Measurements from ENCODE around the gene IPO11.

The IPO11 gene

GRCh38 chr5:62412549-62413329, at the start of gene IPO11:
IPO11 (plus strand) TSS chr5:62412763; CDS start chr5:62437280, 24,517 bp downstream.
- peak; percentile 99 for DNase-seq

GRCh38 chr5:62369039-62369438, 43.5 kb upstream of the IPO11 start:
- no peak for DNase-seq

- DNase-seq = no peak
Observed at GRCh38 chr5:62371409-62371808, 41.2 kb upstream of the IPO11 start.

- DNase-seq = no peak
Observed at GRCh38 chr5:62372600-62372999, 40.0 kb upstream of the IPO11 start.

DNA sequence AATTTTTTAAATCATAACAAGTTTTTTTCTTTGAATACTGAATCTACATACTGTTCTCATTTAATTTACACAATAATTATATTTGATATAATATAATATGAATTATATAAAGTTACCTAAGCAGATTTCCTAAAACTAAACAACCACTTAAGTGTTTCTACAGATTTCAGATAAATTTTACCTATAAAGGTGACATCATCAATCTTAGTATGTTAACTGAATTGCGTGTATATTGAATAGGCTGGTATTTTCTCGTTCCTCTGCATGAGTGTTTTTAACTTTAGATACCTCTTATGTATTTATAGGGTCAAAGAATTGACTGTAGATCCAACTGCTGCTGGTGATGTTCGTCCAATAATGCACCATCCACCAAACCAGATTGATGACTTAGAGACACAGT, 39.2 kb upstream of the IPO11 start:
- DNase-seq = no peak

DNA sequence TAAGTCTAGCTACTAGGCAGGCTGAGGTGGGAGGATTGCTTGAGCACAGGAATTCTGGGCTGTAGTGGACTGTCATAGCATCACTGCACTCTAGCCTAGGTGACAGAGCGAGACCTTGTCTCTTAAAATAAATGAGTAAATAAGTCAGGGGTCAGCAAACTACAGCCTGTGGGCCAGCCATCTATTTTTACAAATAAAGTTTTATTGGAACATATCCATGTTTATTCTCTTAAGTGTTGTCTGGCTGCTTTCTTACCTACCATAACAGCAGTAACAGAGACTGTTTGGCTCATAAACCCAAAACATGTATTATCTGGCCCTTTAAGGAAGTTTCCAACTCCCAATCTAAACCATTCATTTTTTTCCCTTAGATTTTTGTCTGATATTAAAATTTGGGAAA, 38.5 kb upstream of the IPO11 start:
- DNase-seq = no peak

- no peak for DNase-seq
Observed at GRCh38 chr5:62375627-62376026, 36.9 kb upstream of the IPO11 start.

DNA sequence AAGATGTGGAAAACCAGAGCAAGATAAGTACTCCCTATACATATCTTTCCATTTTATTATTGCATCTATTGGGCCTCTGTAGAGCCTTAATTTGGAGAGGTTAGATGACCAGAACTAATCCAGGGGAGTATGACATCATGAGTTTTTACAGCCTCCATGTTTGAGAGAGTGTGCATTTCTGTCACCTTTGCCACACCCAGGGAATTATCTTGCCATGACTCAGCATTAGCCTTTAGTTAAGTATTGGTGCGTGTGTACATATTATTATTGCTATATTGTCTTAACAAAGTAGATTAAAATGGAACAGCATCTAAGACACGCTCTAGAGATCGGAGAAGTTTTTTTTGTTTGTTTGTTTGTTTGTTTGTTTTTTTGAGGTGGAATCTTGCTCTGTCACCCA, 36.5 kb upstream of the IPO11 start:
- DNase-seq = no peak

- DNase-seq = no peak
Observed at GRCh38 chr5:62385131-62385530, 27.4 kb upstream of the IPO11 start.

- no peak for DNase-seq
Observed at GRCh38 chr5:62385816-62386400, 26.7 kb upstream of the IPO11 start.

DNA sequence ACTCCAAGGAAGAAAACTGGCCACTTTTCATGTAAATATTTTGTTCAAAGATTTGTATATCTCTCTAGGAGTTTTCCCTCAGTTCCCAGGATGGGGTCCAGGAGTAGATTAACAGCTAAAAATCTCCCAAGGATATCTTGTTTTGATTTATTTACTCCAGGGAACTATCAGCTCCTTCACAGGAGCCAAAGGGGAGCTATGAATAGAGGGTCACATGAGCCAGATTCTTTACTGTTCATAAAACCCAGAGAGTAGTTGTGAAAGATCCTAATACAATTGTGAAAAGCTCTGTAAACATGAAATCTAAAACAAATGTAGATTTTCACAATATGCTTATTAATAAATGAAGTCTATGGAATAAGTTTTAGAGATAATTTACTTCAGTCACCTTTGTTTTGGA, 25.7 kb upstream of the IPO11 start:
- no peak for DNase-seq

DNA sequence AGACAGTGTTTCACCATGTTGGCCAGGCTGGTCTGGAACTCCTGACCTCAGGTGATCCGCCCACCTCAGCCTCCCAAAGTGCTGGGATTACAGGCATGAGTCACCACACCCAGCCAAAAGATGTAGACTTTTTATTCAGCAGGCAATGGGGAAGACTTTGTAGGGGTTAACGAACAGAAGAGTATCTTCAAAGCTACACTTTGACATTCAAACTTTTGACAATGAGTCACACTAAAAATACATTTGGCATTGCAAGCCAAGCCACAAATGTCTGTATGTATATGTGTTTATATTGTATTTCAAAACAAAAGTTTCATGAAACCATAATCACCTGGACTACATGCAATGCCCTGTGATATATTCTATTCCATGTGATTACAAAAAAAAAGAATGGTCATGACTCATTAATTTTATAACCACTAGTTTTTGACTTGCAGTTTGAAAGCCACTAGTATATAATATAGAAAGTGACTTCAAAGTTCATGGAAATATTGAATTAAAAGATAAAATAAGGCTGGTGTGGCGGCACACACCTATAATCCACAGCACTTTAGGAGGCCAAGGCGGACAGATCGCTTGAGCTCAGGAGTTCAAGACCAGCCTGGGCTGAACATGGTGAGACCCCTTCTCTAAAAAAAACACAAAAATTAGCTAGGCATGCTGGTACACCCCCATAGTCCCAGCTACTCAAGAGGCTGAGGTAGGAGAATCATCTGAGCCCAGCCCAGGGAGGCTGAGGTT, 17.2 kb upstream of the IPO11 start:
- no peak for DNase-seq

GRCh38 chr5:62403411-62404250, 8.9 kb upstream of the IPO11 start, which contains the start of gene DIMT1:
DIMT1 (minus strand) TSS chr5:62403905; CDS start chr5:62403772, 133 bp downstream.
- DNase-seq = peak; percentile 89

- no peak for DNase-seq
Observed at GRCh38 chr5:62413711-62414110, 1.1 kb downstream of the IPO11 start.

GRCh38 chr5:62418462-62419076, 6.0 kb downstream of the IPO11 start:
- no peak for DNase-seq

DNA sequence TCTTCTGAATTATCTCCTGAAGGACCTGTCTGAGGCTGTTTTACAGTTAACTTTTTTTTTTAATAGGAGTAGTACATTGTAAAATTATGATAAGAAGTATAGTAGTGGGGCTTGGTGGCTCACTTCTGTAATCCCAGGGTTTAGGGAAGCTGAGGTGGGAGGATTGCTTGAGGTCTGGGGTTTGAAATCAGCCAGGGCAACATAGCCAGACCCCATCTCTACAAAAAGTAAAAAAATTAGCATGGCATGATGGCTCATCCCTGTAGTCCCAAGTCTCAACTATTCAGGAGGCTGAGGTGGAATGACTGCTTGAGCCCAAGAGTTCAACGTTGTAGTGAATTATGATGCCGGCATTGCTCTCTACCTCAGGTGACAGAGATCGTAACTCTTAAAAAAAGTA, 7.0 kb downstream of the IPO11 start:
- DNase-seq = no peak

DNA sequence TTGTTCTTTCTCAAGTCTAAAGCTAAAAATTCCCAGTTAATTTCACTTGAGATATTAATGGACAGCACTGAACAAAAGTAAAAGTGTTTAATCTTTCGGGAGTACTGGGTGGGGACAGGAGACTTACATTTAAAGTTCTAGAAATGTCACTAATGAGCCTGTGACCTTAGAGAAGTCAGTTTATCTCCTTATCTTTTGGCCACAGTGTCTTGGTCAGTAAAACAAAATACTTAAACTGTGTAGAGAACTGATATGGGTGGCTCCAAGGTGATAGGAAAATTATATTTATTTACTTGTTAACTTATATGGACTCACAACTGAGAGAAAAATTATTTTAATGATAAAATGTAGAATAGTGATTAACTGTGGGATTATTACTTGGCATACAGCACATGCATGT, 8.9 kb downstream of the IPO11 start:
- DNase-seq = no peak

DNA sequence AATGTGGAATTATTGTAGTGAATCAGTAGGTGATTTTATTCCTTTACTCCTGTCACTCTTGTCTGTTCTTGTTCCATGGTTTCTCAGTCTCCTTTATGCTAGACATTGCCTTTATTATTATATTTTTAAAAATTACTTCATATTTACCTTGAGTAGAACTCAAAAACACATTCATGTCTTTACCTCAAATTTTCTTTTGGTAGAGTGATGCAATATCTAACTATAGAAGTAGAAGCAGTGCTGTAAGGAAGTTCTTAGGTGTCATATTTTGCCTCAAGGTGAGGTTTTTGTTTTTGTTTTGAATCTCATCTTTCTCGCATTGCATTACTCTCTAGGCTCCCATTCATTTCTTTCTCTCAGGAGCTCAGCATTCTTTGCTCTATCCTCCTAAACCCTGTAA, 12.2 kb downstream of the IPO11 start:
- DNase-seq = no peak

GRCh38 chr5:62431735-62432620, 19.4 kb downstream of the IPO11 start:
- DNase-seq = no peak

- DNase-seq = no peak
Observed at GRCh38 chr5:62432621-62433064, 20.1 kb downstream of the IPO11 start.

GRCh38 chr5:62448528-62448927, 36.0 kb downstream of the IPO11 start:
- no peak for DNase-seq
